Measurements from ENCODE around the gene CREB3.

CREB3 gene

GRCh38 chr9:35732185-35732799, at the start of gene CREB3, which contains the start of gene TLN1:
CREB3 (plus strand) TSS chr9:35732666; CDS start chr9:35732773, 107 bp downstream.
TLN1 (minus strand) TSS chr9:35732195; CDS start chr9:35725694, 6,501 bp downstream.
- DNase-seq (ENCODE audit: low read depth): peak; percentile 99
- peak; percentile 14 for TF ChIP-seq CTCF (IDR thresholded peaks at IDR 0.05; ENCODE audit: insufficient read depth, low read depth, low read length, missing control alignments)
- peak within 1 kb of the TSS; percentile 87 for H3K4me3 ChIP-seq (ENCODE audit: low read depth, low read length)

- no peak for DNase-seq (ENCODE audit: low read depth)
- H3K4me3 ChIP-seq (ENCODE audit: low read depth, low read length): no peak overlapping the region
- TF ChIP-seq CTCF (IDR thresholded peaks at IDR 0.05; ENCODE audit: insufficient read depth, low read depth, low read length, missing control alignments): no peak
These were observed 49.1 kb upstream of the CREB3 start for GRCh38 chr9:35683323-35683722.

- H3K4me3 ChIP-seq (ENCODE audit: low read depth, low read length): no peak overlapping the region
- no peak for DNase-seq (ENCODE audit: low read depth)
- no peak for TF ChIP-seq CTCF (IDR thresholded peaks at IDR 0.05; ENCODE audit: insufficient read depth, low read depth, low read length, missing control alignments)
These were observed 47.5 kb upstream of the CREB3 start for GRCh38 chr9:35684921-35685320.

- no peak for TF ChIP-seq CTCF (IDR thresholded peaks at IDR 0.05; ENCODE audit: insufficient read depth, low read depth, low read length, missing control alignments)
- DNase-seq (ENCODE audit: low read depth): no peak
- H3K4me3 ChIP-seq (ENCODE audit: low read depth, low read length): no peak overlapping the region
These were observed 47.0 kb upstream of the CREB3 start for GRCh38 chr9:35685506-35685905.

- no peak for TF ChIP-seq CTCF (IDR thresholded peaks at IDR 0.05; ENCODE audit: insufficient read depth, low read depth, low read length, missing control alignments)
- H3K4me3 ChIP-seq (ENCODE audit: low read depth, low read length): no peak overlapping the region
- DNase-seq (ENCODE audit: low read depth): no peak
These were observed 46.0 kb upstream of the CREB3 start for GRCh38 chr9:35686222-35687203.

- TF ChIP-seq CTCF (IDR thresholded peaks at IDR 0.05; ENCODE audit: insufficient read depth, low read depth, low read length, missing control alignments): no peak
- H3K4me3 ChIP-seq (ENCODE audit: low read depth, low read length): no peak overlapping the region
- no peak for DNase-seq (ENCODE audit: low read depth)
These were observed 45.2 kb upstream of the CREB3 start for GRCh38 chr9:35687306-35687705.

Measured in GM12865 (cell line).